Measurements from ENCODE around the gene SLC26A11.

The SLC26A11 gene

GRCh38 chr17:80220054-80220735, at the start of gene SLC26A11, which contains the start of gene SGSH:
TSS of gene SLC26A11 (plus strand) at chr17:80220427. CDS start at chr17:80221561, 1,134 bp downstream.
TSS of gene SGSH (minus strand) at chr17:80220333. CDS start at chr17:80220313, 20 bp downstream.
- peak; percentile 36 to 68 for DNase-seq

GRCh38 chr17:80171681-80172080, 48.5 kb upstream of the SLC26A11 start:
- no peak for DNase-seq

DNA sequence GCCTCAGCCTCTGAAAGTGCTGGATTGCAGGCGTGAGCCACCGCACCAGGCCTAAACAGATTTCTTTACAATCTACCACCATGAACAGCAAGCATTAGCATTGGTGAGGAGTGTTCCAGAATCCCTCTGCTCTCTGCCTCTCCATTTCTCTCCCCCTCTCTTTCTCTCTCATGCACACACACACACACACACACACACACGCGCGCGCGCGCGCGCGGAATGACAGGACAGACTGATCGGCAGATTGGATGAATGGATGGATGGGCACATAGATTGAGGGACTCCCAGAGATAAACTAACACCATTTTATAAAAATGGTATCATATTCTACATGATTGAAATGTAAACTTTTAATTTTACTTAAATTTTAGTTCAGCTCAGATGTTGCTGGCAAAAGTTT, 47.1 kb upstream of the SLC26A11 start:
- DNase-seq: no peak

DNA sequence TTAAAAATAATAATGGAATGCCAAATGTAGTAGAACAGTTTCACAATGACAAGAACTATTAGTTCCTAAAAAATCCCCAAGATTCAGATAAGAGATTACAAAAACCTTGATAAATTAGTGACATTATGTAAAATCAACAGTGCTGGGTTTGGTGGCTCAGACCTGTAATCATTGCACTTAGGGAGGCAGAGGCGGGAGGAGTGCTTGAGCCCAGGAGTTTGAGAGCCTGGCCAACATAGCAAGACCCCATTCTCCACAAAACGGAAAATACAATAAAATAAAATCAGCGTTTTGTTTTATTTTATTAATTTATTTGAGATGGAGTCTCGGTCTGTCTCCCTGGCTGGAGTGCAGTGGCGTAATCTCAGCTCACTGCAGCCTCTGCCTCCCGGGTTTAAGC, 46.3 kb upstream of the SLC26A11 start:
- no peak for DNase-seq

DNA sequence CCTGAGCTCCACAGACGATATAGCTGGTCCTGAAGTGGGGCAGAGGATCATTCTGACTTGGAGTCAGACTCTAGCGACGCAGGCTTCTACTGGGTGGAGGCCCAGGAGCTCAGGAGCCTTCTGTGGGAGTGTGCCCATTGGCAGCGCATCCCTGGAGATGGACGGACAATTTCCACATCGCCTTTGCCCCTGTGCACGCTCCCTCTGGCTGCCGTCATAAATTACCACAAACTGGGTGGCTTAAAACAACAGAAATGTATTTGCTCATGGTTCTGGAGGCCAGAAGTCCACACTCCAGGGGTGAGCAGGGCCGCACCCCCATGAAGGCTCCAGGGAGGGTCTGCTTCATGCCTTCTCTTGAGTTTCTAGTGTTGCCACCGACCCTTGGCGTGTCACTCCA, 43.5 kb upstream of the SLC26A11 start:
- DNase-seq: no peak

- DNase-seq: no peak
Observed at GRCh38 chr17:80177986-80178595, 42.1 kb upstream of the SLC26A11 start.

- DNase-seq: no peak
Observed at GRCh38 chr17:80180192-80180591, 40.0 kb upstream of the SLC26A11 start.

DNA sequence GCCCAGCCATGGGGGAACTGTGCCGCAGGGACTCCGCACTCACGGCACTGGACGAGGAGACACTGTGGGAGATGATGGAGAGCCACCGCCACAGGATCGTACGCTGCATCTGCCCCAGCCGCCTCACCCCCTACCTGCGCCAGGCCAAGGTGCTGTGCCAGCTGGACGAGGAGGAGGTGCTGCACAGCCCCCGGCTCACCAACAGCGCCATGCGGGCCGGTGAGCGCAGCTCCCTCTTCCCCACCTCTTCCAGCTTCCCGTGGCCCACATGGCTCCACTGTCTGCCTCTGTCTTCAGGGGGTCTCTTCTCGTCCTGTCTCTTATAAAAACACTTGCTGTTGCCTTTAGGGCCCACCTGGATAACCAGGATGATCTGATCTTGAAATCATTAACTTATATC, 38.8 kb upstream of the SLC26A11 start:
- no peak for DNase-seq

- no peak for DNase-seq
Observed at GRCh38 chr17:80182118-80182844, 37.9 kb upstream of the SLC26A11 start.

- DNase-seq: no peak
Observed at GRCh38 chr17:80182845-80183223, 37.4 kb upstream of the SLC26A11 start.

DNA sequence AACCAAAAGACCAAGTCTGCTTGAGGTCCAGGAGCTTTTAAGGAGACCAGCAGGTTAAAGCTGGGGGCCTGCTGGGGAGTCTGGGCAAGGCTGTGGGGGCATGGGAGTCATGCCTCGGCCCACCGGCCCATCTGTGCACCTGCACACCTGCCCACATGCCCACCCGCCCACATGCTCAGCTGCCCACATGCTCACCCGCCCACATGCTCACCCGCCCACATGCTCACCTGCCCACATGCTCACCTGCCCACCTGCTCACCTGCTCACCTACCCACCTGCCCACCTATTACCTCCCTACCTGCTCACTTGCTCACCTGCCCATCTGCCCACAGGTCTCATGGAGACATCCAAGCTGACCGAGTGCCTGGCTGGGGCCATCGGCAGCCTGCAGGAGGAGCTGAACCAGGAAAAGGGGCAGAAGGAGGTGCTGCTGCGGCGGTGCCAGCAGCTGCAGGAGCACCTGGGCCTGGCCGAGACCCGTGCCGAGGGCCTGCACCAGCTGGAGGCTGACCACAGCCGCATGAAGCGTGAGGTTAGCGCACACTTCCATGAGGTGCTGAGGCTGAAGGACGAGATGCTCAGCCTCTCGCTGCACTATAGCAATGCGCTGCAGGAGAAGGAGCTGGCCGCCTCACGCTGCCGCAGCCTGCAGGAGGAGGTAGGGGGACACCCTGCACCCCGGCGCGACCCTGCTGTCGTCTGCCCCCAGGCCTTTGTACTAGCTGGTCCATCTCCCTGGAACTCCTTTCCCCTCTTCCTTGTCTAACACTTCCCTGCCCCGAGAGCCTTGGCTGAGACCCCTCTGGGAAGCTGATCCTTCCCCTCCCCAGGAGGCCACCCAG, 36.4 kb upstream of the SLC26A11 start:
- DNase-seq: no peak

GRCh38 chr17:80184423-80184714, 35.9 kb upstream of the SLC26A11 start:
- DNase-seq: no peak

DNA sequence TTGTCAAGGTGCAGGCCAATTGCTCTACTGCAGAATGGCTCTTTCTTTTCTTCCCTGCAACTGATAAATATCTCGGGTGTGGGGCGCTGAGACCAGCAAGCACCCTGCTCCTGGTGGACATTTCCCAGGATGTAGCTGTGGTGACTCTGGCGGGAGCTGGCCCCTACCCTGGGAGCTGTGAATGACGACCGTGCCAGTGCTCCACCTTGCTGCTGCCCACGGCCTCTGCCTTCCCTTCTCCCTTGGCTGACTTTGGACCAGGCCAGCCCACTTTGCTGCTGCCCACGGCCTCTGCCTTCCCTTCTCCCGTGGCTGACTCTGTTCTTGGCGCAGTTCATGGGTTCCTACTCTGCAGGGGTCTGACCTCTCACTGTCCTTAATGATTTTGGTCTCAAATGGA, 34.3 kb upstream of the SLC26A11 start:
- DNase-seq: no peak

DNA sequence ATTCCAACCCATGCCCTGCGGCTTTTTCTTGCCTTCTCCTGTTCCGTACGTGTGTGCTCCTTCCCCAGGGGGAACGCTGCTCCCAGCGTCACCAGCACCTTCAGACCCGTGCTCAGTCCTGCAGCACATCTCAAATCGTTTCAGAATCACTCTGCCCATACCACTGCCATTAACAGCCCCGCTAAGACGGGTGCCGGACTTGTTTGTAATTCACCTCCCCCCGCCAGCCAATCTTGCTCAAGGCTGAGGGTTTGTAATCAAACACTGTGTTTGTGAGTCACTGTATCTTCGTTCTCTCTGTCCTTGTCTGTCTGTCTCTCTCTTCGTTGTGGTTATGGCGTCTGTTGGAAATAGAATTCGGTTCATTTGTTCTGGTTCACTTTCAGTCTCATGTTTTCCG, 33.1 kb upstream of the SLC26A11 start:
- DNase-seq: no peak

DNA sequence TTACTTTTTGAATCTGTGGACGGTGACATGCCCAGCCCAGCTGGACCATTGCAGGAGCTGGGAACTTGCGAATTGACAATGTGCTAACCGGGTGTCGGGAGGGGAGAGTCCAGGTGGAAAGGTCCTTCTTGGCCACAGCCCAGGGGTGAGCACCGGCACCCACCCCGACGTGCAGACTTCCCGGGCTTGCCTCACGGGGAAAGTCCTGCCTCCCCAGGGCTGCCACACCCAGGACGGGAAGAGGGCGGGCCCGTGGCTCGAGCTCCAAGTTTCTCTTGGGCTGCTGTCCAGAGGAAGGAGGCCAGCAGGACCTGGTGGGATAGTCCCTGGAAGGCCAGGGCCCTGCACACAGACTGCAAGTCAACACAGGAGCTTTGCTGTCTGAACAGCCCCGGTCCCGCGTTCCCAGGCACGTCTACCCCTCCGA, 32.7 kb upstream of the SLC26A11 start:
- DNase-seq: no peak

GRCh38 chr17:80189611-80190010, 30.6 kb upstream of the SLC26A11 start:
- DNase-seq: no peak

DNA sequence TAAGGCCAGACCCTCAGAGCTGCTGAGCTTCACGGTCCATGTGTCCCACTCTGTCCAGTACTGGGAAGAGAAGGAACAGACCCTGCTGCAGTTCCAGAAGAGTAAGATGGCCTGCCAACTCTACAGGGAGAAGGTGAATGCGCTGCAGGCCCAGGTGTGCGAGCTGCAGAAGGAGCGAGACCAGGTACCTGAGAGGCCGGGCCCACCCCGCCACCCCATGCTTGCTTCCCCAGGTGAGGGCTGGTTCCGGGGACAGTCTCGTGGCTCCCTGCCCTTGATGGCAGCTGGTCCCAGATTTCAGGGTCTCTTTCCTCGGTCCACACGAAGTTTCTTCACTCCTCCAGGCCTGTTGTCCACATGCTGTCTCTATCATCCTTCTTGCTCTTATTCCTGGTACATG, 29.5 kb upstream of the SLC26A11 start:
- DNase-seq: no peak

DNA sequence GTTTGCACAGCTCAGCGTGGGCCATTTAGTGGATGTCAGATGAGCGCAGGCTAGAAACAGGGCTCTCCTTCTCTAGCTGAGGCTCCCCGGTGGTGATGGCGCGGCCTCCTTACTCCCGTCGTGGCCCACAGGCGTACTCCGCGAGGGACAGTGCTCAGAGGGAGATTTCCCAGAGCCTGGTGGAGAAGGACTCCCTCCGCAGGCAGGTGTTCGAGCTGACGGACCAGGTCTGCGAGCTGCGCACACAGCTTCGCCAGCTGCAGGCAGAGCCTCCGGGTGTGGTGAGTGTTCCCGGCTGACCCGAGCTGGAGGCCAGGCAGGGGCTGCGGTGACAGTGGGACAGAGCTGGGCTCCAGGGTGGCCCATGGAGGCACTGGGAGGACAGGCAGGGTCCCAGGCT, 29.0 kb upstream of the SLC26A11 start:
- no peak for DNase-seq

DNA sequence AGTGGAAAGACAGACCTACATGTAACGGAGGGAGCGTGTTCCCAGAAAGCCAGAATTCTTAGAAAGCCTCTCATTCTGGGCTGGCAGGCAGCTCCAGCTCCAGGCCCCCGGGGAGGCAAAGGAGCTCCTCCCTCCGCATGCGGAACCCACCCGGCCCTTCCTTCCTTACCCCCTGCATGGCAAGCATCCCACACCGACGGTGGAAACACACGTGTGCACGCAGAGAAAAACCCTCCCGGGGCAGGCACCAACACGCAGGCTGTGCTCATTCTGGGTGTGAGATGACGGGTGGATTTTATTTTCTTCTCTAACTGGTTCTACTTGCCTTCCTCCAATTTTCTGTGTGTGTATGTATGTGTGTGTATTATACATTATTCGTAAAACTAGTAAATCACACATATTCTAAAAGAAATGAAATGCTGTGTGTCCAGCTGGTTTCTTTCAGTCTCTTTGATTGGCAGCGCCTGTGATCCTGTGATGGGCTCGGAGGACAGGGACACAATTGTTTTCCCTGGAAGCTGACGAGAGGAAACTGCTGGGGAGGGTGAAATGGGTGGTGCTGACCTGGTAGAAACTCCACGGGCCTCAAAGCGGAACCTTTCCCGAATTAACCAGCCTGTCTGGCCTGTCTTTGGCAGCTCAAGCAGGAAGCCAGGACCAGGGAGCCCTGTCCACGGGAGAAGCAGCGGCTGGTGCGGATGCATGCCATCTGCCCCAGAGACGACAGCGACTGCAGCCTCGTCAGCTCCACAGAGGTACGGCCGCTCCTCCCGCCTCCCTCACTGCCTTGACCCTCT, 28.2 kb upstream of the SLC26A11 start:
- no peak for DNase-seq

DNA sequence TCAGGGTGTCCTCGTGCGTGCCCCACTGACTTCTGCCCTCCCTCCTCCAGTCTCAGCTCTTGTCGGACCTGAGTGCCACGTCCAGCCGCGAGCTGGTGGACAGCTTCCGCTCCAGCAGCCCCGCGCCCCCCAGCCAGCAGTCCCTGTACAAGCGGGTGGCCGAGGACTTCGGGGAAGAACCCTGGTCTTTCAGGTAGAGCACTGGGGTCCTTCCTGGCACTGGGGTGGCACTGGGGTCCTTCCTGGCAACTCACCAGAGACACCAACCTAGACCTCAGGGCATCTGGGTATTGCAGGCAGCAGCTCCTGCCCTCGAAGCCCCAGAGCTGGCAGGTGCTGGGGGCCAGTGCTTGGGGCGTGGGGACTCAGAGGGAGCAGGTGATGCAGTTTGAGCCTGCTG, 25.1 kb upstream of the SLC26A11 start:
- DNase-seq: no peak

DNA sequence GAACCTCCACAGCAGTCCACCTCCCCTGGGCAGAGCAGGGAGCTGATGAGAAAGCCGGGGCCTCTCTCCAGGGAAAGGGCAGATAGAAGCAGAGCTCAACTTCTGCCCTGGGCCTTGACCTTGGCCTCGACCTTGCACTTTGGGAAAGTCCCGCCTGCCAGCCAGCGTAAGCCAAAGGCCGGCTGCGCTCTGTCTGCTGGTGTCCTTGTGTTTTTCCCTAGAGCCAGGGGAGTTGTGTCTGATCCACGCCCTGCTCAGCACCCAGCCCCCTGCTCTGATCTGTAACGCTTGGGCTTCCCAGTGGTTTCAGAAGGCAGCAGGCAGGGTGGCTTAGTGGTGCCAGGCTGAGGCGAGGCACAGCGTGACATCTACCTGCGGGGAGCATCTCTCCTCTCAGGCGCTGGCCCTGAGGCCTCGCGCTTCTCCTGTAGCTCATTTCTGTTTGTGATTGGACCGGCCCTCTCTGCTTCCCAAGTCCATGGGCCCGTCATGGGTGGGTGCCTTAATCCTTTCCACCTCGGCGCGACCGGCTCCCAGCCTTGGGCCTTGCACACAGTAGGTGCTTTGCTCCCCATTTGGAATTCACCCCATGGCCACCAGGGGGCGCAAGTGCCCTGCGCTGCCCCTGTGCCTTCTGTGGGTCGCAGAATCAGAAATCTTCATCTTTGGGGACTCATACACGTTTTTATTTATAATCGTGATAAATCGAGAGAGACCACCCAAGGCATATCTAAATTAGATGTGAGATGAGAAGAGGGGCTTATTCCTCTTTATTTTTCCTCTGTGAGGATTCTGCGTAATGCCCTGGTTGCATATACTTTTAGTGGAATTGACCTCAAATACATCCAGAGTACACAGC, 24.3 kb upstream of the SLC26A11 start:
- DNase-seq: peak; percentile 34 to 56

DNA sequence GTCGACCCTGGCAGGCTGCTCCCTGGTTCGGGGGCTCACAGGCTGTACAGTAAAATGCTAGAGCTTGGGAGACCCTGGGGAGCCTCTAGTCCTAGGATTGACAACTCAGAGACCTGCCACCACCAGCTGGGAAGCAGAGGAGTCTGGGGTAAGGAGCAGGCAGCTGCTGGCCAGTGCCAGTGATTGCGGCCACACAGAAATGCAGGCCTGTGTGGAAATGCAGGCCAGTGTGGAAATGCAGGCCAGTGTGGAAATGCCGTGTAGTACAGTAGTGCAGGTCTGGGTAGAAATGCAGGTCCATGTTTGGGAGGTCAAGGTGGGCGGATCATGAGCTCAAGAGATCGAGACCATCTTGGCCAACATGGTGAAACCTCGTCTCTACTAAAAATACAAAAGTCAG, 23.6 kb upstream of the SLC26A11 start:
- DNase-seq: no peak
